ENCODE results near the gene SGPP2. TPM values are rescaled to one million over a fixed set of nuclear protein-coding genes. Genes with fewer than 3 reads are reported as not detected.

Gene SGPP2
- total RNA-seq, 4 donors from 2014 or later = 33.6 to 66.0 (median 49.4) TPM

GRCh38 chr2:222465746-222466145 is 41.4 kb downstream of the SGPP2 start:
- no peaks in the 10 kb centered on the region for H3K9me3 ChIP-seq
- H3K4me3 ChIP-seq = no peak overlapping the region
- TF ChIP-seq CTCF (IDR thresholded peaks at IDR 0.05) (no peak), POLR2A (IDR thresholded peaks at IDR 0.05) (no peak)
- no peak for DNase-seq
- 69 to 75% methylated on average over 3 of the region's 3 CpGs for WGBS, 2 donors
- intact Hi-C loops (cut with DNase I) = no loop called here
- H3K36me3 ChIP-seq = peaks cover 0 to 6% (median 0%) of the 10 kb centered on the region in 3 donors
- H3K27me3 ChIP-seq = no peaks in the 10 kb centered on the region
- H3K4me1 ChIP-seq = peaks cover 0 to 6% (median 0%) of the 10 kb centered on the region in 3 donors
- no peak overlapping the region for H3K27ac ChIP-seq

GRCh38 chr2:222468346-222468745 is 44.0 kb downstream of the SGPP2 start:
- 73 to 98% methylated on average over 4 of the region's 4 CpGs for WGBS, 2 donors
- no peak overlapping the region for H3K27ac ChIP-seq
- intact Hi-C loops (cut with DNase I) = no loop called here
- no peaks in the 10 kb centered on the region for H3K27me3 ChIP-seq
- H3K4me3 ChIP-seq = no peak overlapping the region
- no peak for TF ChIP-seq POLR2A (IDR thresholded peaks at IDR 0.05)
- no peak for DNase-seq
- peaks cover 0 to 6% (median 0%) of the 10 kb centered on the region in 3 donors for H3K36me3 ChIP-seq
- H3K9me3 ChIP-seq = no peaks in the 10 kb centered on the region
- peaks cover 0 to 7% (median 0%) of the 10 kb centered on the region in 3 donors for H3K4me1 ChIP-seq

- WGBS, 2 donors = 42 to 76% methylated on average over 5 of the region's 5 CpGs
- Histone ChIP-seq H3K9me3 (no peaks in the 10 kb centered on the region), H3K27ac (no peak overlapping the region), H3K4me1 (peaks cover 0 to 7% (median 0%) of the 10 kb centered on the region in 3 donors), H3K27me3 (no peaks in the 10 kb centered on the region), H3K4me3 (no peak overlapping the region), H3K36me3 (peaks cover 0 to 6% (median 0%) of the 10 kb centered on the region in 3 donors)
- intact Hi-C loops (cut with DNase I) = no loop called here
- no peak for TF ChIP-seq POLR2A (IDR thresholded peaks at IDR 0.05)
- TF ChIP-seq CTCF (IDR thresholded peaks at IDR 0.05) = no peak
- DNase-seq = no peak
These were observed 46.6 kb downstream of the SGPP2 start for GRCh38 chr2:222470802-222471468.

GRCh38 chr2:222477962-222478608 is 53.7 kb downstream of the SGPP2 start:
- no peaks in the 10 kb centered on the region for H3K27me3 ChIP-seq
- H3K36me3 ChIP-seq = peaks cover 0 to 32% (median 0%) of the 10 kb centered on the region in 3 donors
- WGBS, 2 donors = 58 to 69% methylated on average over 11 to 14 of the region's 14 CpGs
- H3K27ac ChIP-seq = no peak overlapping the region
- H3K4me3 ChIP-seq = no peak overlapping the region
- TF ChIP-seq POLR2A (IDR thresholded peaks at IDR 0.05) = no peak
- TF ChIP-seq CTCF (IDR thresholded peaks at IDR 0.05) = no peak
- DNase-seq = no peak
- no peaks in the 10 kb centered on the region for H3K4me1 ChIP-seq
- intact Hi-C loops (cut with DNase I) = no loop called here
- no peaks in the 10 kb centered on the region for H3K9me3 ChIP-seq

GRCh38 chr2:222479859-222480258 is 55.5 kb downstream of the SGPP2 start:
- TF ChIP-seq POLR2A (IDR thresholded peaks at IDR 0.05) = no peak
- TF ChIP-seq CTCF (IDR thresholded peaks at IDR 0.05) = no peak
- H3K27ac ChIP-seq = no peak overlapping the region
- DNase-seq = no peak
- H3K9me3 ChIP-seq = no peaks in the 10 kb centered on the region
- H3K4me1 ChIP-seq = peaks cover 0 to 10% (median 0%) of the 10 kb centered on the region in 3 donors
- peaks cover 0 to 32% (median 0%) of the 10 kb centered on the region in 3 donors for H3K36me3 ChIP-seq
- intact Hi-C loops (cut with DNase I) = no loop called here
- H3K27me3 ChIP-seq = no peaks in the 10 kb centered on the region
- H3K4me3 ChIP-seq = no peak overlapping the region
